HCT116 (cell line): ENCODE measurements around the gene ID3. TPM values are rescaled to one million over a fixed set of nuclear protein-coding genes. Genes with fewer than 3 reads are reported as not detected.

Experiments
- ATAC-seq: fragments of 200-7000 bp; cut with Tn5 transposase; 2 replicates; pipeline ENCODE4 v1.9.1; 2020; ENCODE audit warnings: mild to moderate bottlenecking, moderate library complexity
- BruUV-seq: library from RNA; stranded (reverse); fragments of 400-500 nt; replicated peaks from 2 replicates; lab custom pipeline; 2021; lab: Mats Ljungman, UMichigan
- CTCF ChIA-PET: fragments of 300-600 bp; sonication (Branson Sonifier 250); formaldehyde crosslinking; loops from one replicate; lab custom pipeline; 2021; ENCODE audit warnings: antibody characterized with exemption; lab: Charles Lee
- POLR2A ChIA-PET: fragments of 300-600, 350-600 bp; sonication (Branson Sonifier 250); formaldehyde crosslinking; loops from one replicate; lab custom pipeline; 2021; ENCODE audit warnings: antibody characterized with exemption; lab: Charles Lee
- RAD21 ChIA-PET, 2 experiments: fragments of 300-600 bp; sonication (Branson Sonifier 250); formaldehyde crosslinking; loops; one replicate each; lab custom pipeline; 2023; ENCODE audit warnings: low total read pairs in 2 of 2; ENCODE audit not compliant: uncharacterized antibody in 2 of 2, unreplicated experiment in 2 of 2, low non-redundant PET in 1 of 2; lab: Charles Lee
- DNase-seq: peaks from one replicate; pipeline ENCODE4 v3.0.0-alpha.2; 2010; ENCODE audit warnings: low read depth, low spot score
- H2AFZ ChIP-seq: fragments of 200-600 bp; shearing (Covaris generic), sonication (generic); 2 replicates; pipeline ENCODE4 v1.6.1; 2017; ENCODE audit warnings: low read depth, mixed run types, mixed read lengths, antibody characterized with exemption, low read length; ENCODE audit not compliant: poor library complexity, severe bottlenecking
- H3K27ac ChIP-seq: 2 replicates; pipeline ENCODE4 v1.5.1; 2012; ENCODE audit warnings: low read depth, low read length
- H3K27me3 ChIP-seq: fragments of 200-600 bp; sonication (generic); 2 replicates; pipeline ENCODE4 v1.6.1; 2016; ENCODE audit warnings: mixed run types, low read length, mixed read lengths; ENCODE audit not compliant: insufficient read depth
- H3K36me3 ChIP-seq, 2 experiments: fragments of 200-500 bp in 1 of 2; fragments of 200-600 bp in 1 of 2; sonication (Bioruptor generic) in 1 of 2; sonication (generic) in 1 of 2; 2 replicates each; pipeline versions ENCODE4 v1.5.1 to v1.6.1; 2014 to 2016; ENCODE audit warnings: low read length in 2 of 2, inconsistent platforms in 1 of 2, mixed read lengths in 1 of 2, mixed run types in 1 of 2; ENCODE audit not compliant: insufficient read depth in 2 of 2, control insufficient read depth in 1 of 2
- H3K4me1 ChIP-seq, 2 experiments: fragments of 200-600 bp in 1 of 2; sonication (generic) in 1 of 2; 2 replicates each; pipeline versions ENCODE4 v1.5.1 to v1.6.1; 2012 to 2017; ENCODE audit warnings: low read length in 2 of 2, inconsistent platforms in 1 of 2, mild to moderate bottlenecking in 1 of 2, mixed read lengths in 1 of 2, mixed run types in 1 of 2, moderate library complexity in 1 of 2; ENCODE audit not compliant: insufficient read depth in 2 of 2, control insufficient read depth in 1 of 2
- H3K4me2 ChIP-seq: fragments of 200-600 bp; sonication (generic); 2 replicates; pipeline ENCODE4 v1.6.1; 2017; ENCODE audit warnings: mixed run types, low read length, mixed read lengths
- H3K4me3 ChIP-seq, 2 experiments: fragments of 200-600 bp in 1 of 2; sonication (generic) in 1 of 2; replicated peaks in 1 of 2; 2 replicates each; pipeline ENCODE4 v1.5.1; 2011 to 2016; ENCODE audit warnings: low read length in 2 of 2, control low read depth in 1 of 2, low read depth in 1 of 2, mild to moderate bottlenecking in 1 of 2, mixed read lengths in 1 of 2, mixed run types in 1 of 2
- H3K79me2 ChIP-seq: fragments of 200-600 bp; sonication (generic); 2 replicates; pipeline ENCODE4 v1.6.1; 2017; ENCODE audit warnings: mild to moderate bottlenecking, mixed run types, low read length, moderate library complexity, mixed read lengths; ENCODE audit not compliant: insufficient read depth
- H3K9ac ChIP-seq: fragments of 200-600 bp; sonication (generic); 2 replicates; pipeline ENCODE4 v1.6.1; 2016; ENCODE audit warnings: low read length, mixed read lengths
- H3K9me2 ChIP-seq: fragments of 200-600 bp; sonication (generic), shearing (Covaris generic); 2 replicates; pipeline ENCODE4 v1.6.1; 2017; ENCODE audit warnings: mixed run types, mild to moderate bottlenecking, moderate library complexity; ENCODE audit not compliant: insufficient read depth
- H3K9me3 ChIP-seq, 2 experiments: fragments of 200-500 bp in 1 of 2; fragments of 200-600 bp in 1 of 2; sonication (Bioruptor generic) in 1 of 2; sonication (generic) in 1 of 2; 2 replicates each; pipeline ENCODE4 v1.6.1; 2014 to 2017; ENCODE audit warnings: low read length in 2 of 2, mixed read lengths in 2 of 2, inconsistent platforms in 1 of 2, low read depth in 1 of 2, mild to moderate bottlenecking in 1 of 2, mixed run types in 1 of 2, moderate library complexity in 1 of 2; ENCODE audit not compliant: control insufficient read depth in 1 of 2, insufficient read depth in 1 of 2
- H4K20me1 ChIP-seq: fragments of 200-600 bp; sonication (generic), shearing (Covaris generic); 2 replicates; pipeline ENCODE4 v1.6.1; 2017; ENCODE audit warnings: mixed run types, mild to moderate bottlenecking, moderate library complexity; ENCODE audit not compliant: insufficient read depth
- CBX3 ChIP-seq: IDR thresholded peaks from 2 replicates; pipeline ENCODE4 v1.6.1; 2012; ENCODE audit warnings: low read depth
- EZH2phosphoT487 ChIP-seq: fragments of 200-600 bp; IDR thresholded peaks from 2 replicates; pipeline ENCODE4 v1.6.1; 2018; ENCODE audit warnings: antibody characterized with exemption, borderline replicate concordance
- FOSL1 ChIP-seq: IDR thresholded peaks from 2 replicates; pipeline ENCODE4 v1.6.1; 2012; ENCODE audit warnings: low read depth
- JUND ChIP-seq: IDR thresholded peaks from 2 replicates; pipeline ENCODE4 v1.6.1; 2012
- POLR2A ChIP-seq: IDR thresholded peaks from 2 replicates; pipeline ENCODE4 v1.7.0; 2011; ENCODE audit warnings: borderline replicate concordance; ENCODE audit not compliant: insufficient read depth, insufficient read length; ENCODE audit errors: extremely low read depth
- POLR2AphosphoS5 ChIP-seq: IDR thresholded peaks from 2 replicates; pipeline ENCODE4 v1.6.1; 2011; ENCODE audit warnings: mild to moderate bottlenecking, low read depth, low read length, moderate library complexity
- SRF ChIP-seq: IDR thresholded peaks from 2 replicates; pipeline ENCODE4 v1.6.1; 2012; ENCODE audit warnings: low read depth
- TCF7L2 ChIP-seq: IDR thresholded peaks from 2 replicates; pipeline ENCODE4 v1.7.0; 2011; ENCODE audit warnings: borderline replicate concordance, inconsistent platforms; ENCODE audit not compliant: insufficient read depth, insufficient read length; ENCODE audit errors: extremely low read depth
- YY1 ChIP-seq: IDR thresholded peaks from 2 replicates; pipeline ENCODE4 v1.6.1; 2011; ENCODE audit warnings: low read length, low read depth, moderate library complexity, mild to moderate bottlenecking; ENCODE audit not compliant: insufficient replicate concordance; ENCODE audit errors: extremely low read depth
- ZFX ChIP-seq: fragments of 450-650 bp; IDR thresholded peaks from 2 replicates; pipeline ENCODE4 v1.6.1; 2017
- intact Hi-C: fragments of 100-400 bp; cut with micrococcal nuclease; formaldehyde crosslinking; loops from 2 replicates; pipeline ENCODE4 v1.10.0; 2022
- total RNA-seq: library from RNA; stranded (reverse); gene quantifications from one replicate; pipeline ENCODE4 v1.2.1, GENCODE V29; 2021; ENCODE audit not compliant: unreplicated experiment
- TF ChIP-seq, protein P1 (sequence below): IDR thresholded peaks from 2 replicates; pipeline ENCODE4 v1.6.1; 2011; ENCODE audit warnings: mild to moderate bottlenecking, low read length, moderate library complexity; ENCODE audit not compliant: insufficient replicate concordance; ENCODE audit errors: extremely low read depth
- TF ChIP-seq, protein P2 (sequence below): IDR thresholded peaks from 2 replicates; pipeline ENCODE4 v1.6.1; 2012
- TF ChIP-seq, protein P3 (sequence below): IDR thresholded peaks from 2 replicates; pipeline ENCODE4 v1.6.1; 2012; ENCODE audit warnings: low read depth

The ID3 gene
- total RNA-seq, 1 experiment from 2014 or later = 183 TPM

DNA sequence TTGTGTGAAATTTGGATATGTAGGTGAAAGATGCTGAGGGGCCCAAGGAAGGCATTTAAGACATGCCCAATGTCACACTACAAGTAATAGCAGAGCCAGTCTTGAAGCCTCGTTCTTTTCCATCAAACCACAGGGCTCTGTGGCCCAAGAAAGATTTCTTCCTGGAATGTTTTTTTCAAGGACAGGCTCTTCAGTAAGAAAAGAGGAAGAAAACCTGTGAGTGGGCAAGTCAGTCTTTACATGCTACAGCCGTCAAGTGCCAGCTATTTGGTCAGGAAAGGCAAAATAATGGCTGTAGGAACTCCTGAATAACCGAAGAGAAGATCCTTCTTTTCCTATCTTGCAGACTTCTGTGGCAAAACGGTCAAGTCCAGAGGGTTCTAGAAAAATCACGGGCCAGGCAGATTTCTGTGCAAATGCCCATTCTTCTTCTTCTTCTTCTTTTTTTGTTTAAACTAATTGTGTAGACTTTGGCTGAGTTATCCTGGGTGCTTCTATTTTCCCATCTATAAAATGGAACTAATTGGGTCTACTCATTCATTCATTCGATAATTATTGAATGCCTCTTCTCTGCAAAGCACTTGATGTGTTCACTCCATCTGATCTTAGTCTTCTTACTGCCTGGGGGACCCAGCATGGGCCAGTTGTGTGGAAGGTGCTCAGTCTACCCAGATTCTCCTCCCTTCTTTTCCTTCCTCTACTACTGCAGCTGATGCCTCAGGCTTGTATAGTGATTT is 1.9 kb upstream of the ID3 start:
- Histone ChIP-seq H3K9me3 (no peaks in the 10 kb centered on the region), H3K36me3 (peaks cover 0 to 2% of the 10 kb centered on the region in 2 experiments; a peak in 1 of 4 replicates), H3K27ac (peak overlapping the region; percentile 87), H2AFZ (no peak overlapping the region), H4K20me1 (no peaks in the 10 kb centered on the region; the same call in 1 of the 2 replicates), H3K9ac (peak overlapping the region; percentile 94), H3K4me3 (no peak overlapping the region), H3K79me2 (peaks cover 22% of the 10 kb centered on the region), H3K9me2 (no peaks in the 10 kb centered on the region), H3K27me3 (no peaks in the 10 kb centered on the region), H3K4me1 (peaks cover 64 to 91% of the 10 kb centered on the region in 2 experiments), H3K4me2 (peak overlapping the region; percentile 85)
- intact Hi-C loops = no loop called here
- DNase-seq = no peak
- CTCF ChIA-PET = interaction anchor here (0.8 kb wide), 1 partner anchor 76 kb away, joined by 8 read pairs; no protein-coding TSS in a partner anchor
- POLR2A ChIA-PET = no interaction called here
- ATAC-seq = no peak
- RAD21 ChIA-PET = interaction anchor here in 1 of 2 experiments (0.8 kb wide), 1 partner anchor 76 kb away, joined by 3 read pairs; no protein-coding TSS in a partner anchor
- TF ChIP-seq, protein P1, sequence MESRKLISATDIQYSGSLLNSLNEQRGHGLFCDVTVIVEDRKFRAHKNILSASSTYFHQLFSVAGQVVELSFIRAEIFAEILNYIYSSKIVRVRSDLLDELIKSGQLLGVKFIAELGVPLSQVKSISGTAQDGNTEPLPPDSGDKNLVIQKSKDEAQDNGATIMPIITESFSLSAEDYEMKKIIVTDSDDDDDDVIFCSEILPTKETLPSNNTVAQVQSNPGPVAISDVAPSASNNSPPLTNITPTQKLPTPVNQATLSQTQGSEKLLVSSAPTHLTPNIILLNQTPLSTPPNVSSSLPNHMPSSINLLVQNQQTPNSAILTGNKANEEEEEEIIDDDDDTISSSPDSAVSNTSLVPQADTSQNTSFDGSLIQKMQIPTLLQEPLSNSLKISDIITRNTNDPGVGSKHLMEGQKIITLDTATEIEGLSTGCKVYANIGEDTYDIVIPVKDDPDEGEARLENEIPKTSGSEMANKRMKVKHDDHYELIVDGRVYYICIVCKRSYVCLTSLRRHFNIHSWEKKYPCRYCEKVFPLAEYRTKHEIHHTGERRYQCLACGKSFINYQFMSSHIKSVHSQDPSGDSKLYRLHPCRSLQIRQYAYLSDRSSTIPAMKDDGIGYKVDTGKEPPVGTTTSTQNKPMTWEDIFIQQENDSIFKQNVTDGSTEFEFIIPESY = no peak
- TF ChIP-seq TCF7L2 (no peak), YY1 (no peak), JUND (no peak), CBX3 (no peak), POLR2AphosphoS5 (no peak), ZFX (no peak), SRF (no peak), EZH2phosphoT487 (no peak), POLR2A (no peak), FOSL1 (no peak)
- TF ChIP-seq, protein P2, sequence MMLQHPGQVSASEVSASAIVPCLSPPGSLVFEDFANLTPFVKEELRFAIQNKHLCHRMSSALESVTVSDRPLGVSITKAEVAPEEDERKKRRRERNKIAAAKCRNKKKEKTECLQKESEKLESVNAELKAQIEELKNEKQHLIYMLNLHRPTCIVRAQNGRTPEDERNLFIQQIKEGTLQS = no peak
- TF ChIP-seq, protein P3, sequence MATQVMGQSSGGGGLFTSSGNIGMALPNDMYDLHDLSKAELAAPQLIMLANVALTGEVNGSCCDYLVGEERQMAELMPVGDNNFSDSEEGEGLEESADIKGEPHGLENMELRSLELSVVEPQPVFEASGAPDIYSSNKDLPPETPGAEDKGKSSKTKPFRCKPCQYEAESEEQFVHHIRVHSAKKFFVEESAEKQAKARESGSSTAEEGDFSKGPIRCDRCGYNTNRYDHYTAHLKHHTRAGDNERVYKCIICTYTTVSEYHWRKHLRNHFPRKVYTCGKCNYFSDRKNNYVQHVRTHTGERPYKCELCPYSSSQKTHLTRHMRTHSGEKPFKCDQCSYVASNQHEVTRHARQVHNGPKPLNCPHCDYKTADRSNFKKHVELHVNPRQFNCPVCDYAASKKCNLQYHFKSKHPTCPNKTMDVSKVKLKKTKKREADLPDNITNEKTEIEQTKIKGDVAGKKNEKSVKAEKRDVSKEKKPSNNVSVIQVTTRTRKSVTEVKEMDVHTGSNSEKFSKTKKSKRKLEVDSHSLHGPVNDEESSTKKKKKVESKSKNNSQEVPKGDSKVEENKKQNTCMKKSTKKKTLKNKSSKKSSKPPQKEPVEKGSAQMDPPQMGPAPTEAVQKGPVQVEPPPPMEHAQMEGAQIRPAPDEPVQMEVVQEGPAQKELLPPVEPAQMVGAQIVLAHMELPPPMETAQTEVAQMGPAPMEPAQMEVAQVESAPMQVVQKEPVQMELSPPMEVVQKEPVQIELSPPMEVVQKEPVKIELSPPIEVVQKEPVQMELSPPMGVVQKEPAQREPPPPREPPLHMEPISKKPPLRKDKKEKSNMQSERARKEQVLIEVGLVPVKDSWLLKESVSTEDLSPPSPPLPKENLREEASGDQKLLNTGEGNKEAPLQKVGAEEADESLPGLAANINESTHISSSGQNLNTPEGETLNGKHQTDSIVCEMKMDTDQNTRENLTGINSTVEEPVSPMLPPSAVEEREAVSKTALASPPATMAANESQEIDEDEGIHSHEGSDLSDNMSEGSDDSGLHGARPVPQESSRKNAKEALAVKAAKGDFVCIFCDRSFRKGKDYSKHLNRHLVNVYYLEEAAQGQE = no peak
- BruUV-seq = no TSS peak
